ENCODE results near the gene DAP. TPM values are rescaled to one million over a fixed set of nuclear protein-coding genes. Genes with fewer than 3 reads are reported as not detected.

DAP gene
- total RNA-seq, 1 experiment from 2014 or later: 47.2 TPM

GRCh38 chr5:10647640-10648039 is 113.4 kb downstream of the DAP start:
- Histone ChIP-seq H3K4ac (ENCODE audit: low read depth, low read length) (no peak overlapping the region), H4K91ac (ENCODE audit: insufficient read length, low read depth, low read length) (no peak overlapping the region), H3K27ac (ENCODE audit: insufficient read length, low read depth, low read length) (no peak overlapping the region), H2BK120ac (ENCODE audit: low read depth, low read length, poor library complexity, severe bottlenecking) (no peak overlapping the region), H3K4me1 (ENCODE audit: insufficient read depth, low read length) (no peaks in the 10 kb centered on the region), H2AK5ac (ENCODE audit: insufficient read length, low read length) (no peak overlapping the region), H3K9me3 (ENCODE audit: control insufficient read depth, low read depth, low read length) (no peaks in the 10 kb centered on the region), H4K20me1 (ENCODE audit: control insufficient read depth, insufficient read depth, insufficient read length) (no peaks in the 10 kb centered on the region), H3K27me3 (ENCODE audit: insufficient read depth, low read length) (no peaks in the 10 kb centered on the region), H2BK20ac (ENCODE audit: low read depth, low read length, poor library complexity, severe bottlenecking) (no peak overlapping the region), H3K79me2 (ENCODE audit: insufficient read depth, low read length) (no peaks in the 10 kb centered on the region), H3K23ac (ENCODE audit: insufficient read length, low read depth, low read length) (no peak overlapping the region), H3K9ac (ENCODE audit: extremely low read depth, insufficient read length, low read length) (no peak overlapping the region), H3K14ac (ENCODE audit: insufficient read depth, low read length) (no peak overlapping the region), H4K5ac (ENCODE audit: insufficient read length, low read depth, low read length) (no peak overlapping the region), H3K23me2 (ENCODE audit: insufficient read length, low read depth, low read length, poor library complexity, severe bottlenecking) (no peaks in the 10 kb centered on the region), H3K79me1 (ENCODE audit: insufficient read depth, low read depth, low read length, poor library complexity, severe bottlenecking) (no peaks in the 10 kb centered on the region), H3K56ac (ENCODE audit: insufficient read length, low read depth, low read length) (no peak overlapping the region), H4K8ac (replicated peaks; ENCODE audit: insufficient read length, low read depth, low read length) (no peak overlapping the region), H2BK5ac (ENCODE audit: insufficient read length, low read length) (no peak overlapping the region), H2AFZ (ENCODE audit: low read length) (no peak overlapping the region), H2BK12ac (ENCODE audit: insufficient read length, low read depth, low read length) (no peak overlapping the region), H3K18ac (ENCODE audit: insufficient read length, low read depth, low read length) (no peak overlapping the region), H3K4me2 (ENCODE audit: insufficient read depth, insufficient read length, low read length) (no peak overlapping the region), H2BK15ac (ENCODE audit: low read depth, low read length) (no peak overlapping the region), H3T11ph (ENCODE audit: low read length) (no peak overlapping the region)
- H3K4me1 Mint-ChIP-seq: peaks cover under 1 to 4% of the 10 kb centered on the region in 2 experiments; a peak in 2 of 4 replicates
- no peak overlapping the region for H3K4me3 Mint-ChIP-seq
- H3K27me3 Mint-ChIP-seq (ENCODE audit: low read depth): no peaks in the 10 kb centered on the region
- H3K36me3 Mint-ChIP-seq (ENCODE audit: insufficient read depth in 1 of 3, low read depth in 3 of 3): no peaks in the 10 kb centered on the region; a peak in 1 of 7 replicates
- no peak overlapping the region for H3K27ac Mint-ChIP-seq
- no peaks in the 10 kb centered on the region for H3K9me3 Mint-ChIP-seq
- no peak for TF ChIP-seq CTCF (conservative IDR thresholded peaks at IDR 0.05)
- no peak for DNase-seq
- WGBS (ENCODE audit: extremely low coverage, insufficient read length, low lambda C conversion rate): no CpG with 5 or more reads among the region's 5 CpGs

Data from H9 (cell line).